ENCODE measurements around the gene SLC25A25. TPM values are rescaled to one million over a fixed set of nuclear protein-coding genes. Genes with fewer than 3 reads are reported as not detected.

SLC25A25 gene
- total RNA-seq, 1 experiment from 2014 or later: 10.7 TPM

DNA sequence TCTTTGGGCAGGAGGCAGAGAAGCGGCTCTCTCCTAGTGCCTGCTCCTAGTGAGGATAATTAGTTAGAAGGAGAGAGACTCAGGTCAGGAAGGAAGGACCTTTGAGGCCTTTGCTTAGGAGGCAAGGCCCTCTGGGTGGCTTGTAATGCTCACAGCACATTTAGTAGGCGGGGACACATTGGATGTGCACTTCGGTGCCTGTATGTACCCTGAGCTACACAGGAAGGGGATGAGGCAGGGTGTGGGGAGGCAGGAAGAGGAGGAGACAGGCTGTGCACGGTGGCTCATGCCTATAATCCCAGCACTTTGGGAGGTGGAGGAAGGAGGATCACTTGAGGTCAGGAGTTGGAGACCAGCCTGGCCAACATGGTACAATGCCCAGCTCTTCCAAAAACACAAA lies 74.0 kb downstream of the SLC25A25 start:
- intact Hi-C loops (cut with micrococcal nuclease; ENCODE audit: unreplicated experiment): no loop called here
- in situ Hi-C loops (cut with HindIII; ENCODE audit: low pct_unique_long_range_greater_than_20kb, low sequenced_read_pairs): no loop called here
- Histone ChIP-seq H3K4me3 (ENCODE audit: low read depth in 2 of 2, low read length in 2 of 2) (no peak overlapping the region), H3K27me3 (ENCODE audit: control insufficient read depth, insufficient read depth, low read length) (no peaks in the 10 kb centered on the region), H3K4me1 (ENCODE audit: control insufficient read depth, insufficient read depth, low read length) (no peaks in the 10 kb centered on the region), H3K36me3 (ENCODE audit: control insufficient read depth, insufficient read depth, low read length) (no peaks in the 10 kb centered on the region), H3K9me3 (ENCODE audit: control insufficient read depth, insufficient read depth, low read depth, low read length) (no peaks in the 10 kb centered on the region), H3K27ac (ENCODE audit: low read length) (no peak overlapping the region)
- ChIA-PET POLR2A (no interaction called here), CTCF (no interaction called here)
- TF ChIP-seq, protein P1, sequence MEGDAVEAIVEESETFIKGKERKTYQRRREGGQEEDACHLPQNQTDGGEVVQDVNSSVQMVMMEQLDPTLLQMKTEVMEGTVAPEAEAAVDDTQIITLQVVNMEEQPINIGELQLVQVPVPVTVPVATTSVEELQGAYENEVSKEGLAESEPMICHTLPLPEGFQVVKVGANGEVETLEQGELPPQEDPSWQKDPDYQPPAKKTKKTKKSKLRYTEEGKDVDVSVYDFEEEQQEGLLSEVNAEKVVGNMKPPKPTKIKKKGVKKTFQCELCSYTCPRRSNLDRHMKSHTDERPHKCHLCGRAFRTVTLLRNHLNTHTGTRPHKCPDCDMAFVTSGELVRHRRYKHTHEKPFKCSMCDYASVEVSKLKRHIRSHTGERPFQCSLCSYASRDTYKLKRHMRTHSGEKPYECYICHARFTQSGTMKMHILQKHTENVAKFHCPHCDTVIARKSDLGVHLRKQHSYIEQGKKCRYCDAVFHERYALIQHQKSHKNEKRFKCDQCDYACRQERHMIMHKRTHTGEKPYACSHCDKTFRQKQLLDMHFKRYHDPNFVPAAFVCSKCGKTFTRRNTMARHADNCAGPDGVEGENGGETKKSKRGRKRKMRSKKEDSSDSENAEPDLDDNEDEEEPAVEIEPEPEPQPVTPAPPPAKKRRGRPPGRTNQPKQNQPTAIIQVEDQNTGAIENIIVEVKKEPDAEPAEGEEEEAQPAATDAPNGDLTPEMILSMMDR (IDR thresholded peaks at IDR 0.05): no peak
- no peak for TF ChIP-seq TCF7L2 (IDR thresholded peaks at IDR 0.05; ENCODE audit: low read depth, low read length)
- no peak for TF ChIP-seq REST (IDR thresholded peaks at IDR 0.05; ENCODE audit: insufficient read depth in 1 of 2, low read depth in 2 of 2, low read length in 1 of 2)
- no peak for TF ChIP-seq POLR2AphosphoS5 (IDR thresholded peaks at IDR 0.05; ENCODE audit: low read depth, low read length)
- no peak for TF ChIP-seq SIN3A (IDR thresholded peaks at IDR 0.05; ENCODE audit: borderline replicate concordance, insufficient read depth, low read depth, low read length)
- no TSS peak for BruUV-seq (replicated peaks)
- no peak for DNase-seq (ENCODE audit: low read depth, low spot score)
- no peak for ATAC-seq

GRCh38 chr9:128142596-128142995 lies 74.6 kb downstream of the SLC25A25 start:
- Histone ChIP-seq H3K27me3 (ENCODE audit: control insufficient read depth, insufficient read depth, low read length) (no peaks in the 10 kb centered on the region), H3K4me3 (ENCODE audit: low read depth in 2 of 2, low read length in 2 of 2) (no peak overlapping the region), H3K27ac (ENCODE audit: low read length) (no peak overlapping the region), H3K36me3 (ENCODE audit: control insufficient read depth, insufficient read depth, low read length) (no peaks in the 10 kb centered on the region), H3K4me1 (ENCODE audit: control insufficient read depth, insufficient read depth, low read length) (no peaks in the 10 kb centered on the region), H3K9me3 (ENCODE audit: control insufficient read depth, insufficient read depth, low read depth, low read length) (no peaks in the 10 kb centered on the region)
- no TSS peak for BruUV-seq (replicated peaks)
- ATAC-seq (no peak), DNase-seq (ENCODE audit: low read depth, low spot score) (no peak)
- in situ Hi-C loops (cut with HindIII; ENCODE audit: low pct_unique_long_range_greater_than_20kb, low sequenced_read_pairs) (no loop called here), intact Hi-C loops (cut with micrococcal nuclease; ENCODE audit: unreplicated experiment) (no loop called here)
- ChIA-PET POLR2A (no interaction called here), CTCF (no interaction called here)
- TF ChIP-seq REST (IDR thresholded peaks at IDR 0.05; ENCODE audit: insufficient read depth in 1 of 2, low read depth in 2 of 2, low read length in 1 of 2) (no peak), POLR2AphosphoS5 (IDR thresholded peaks at IDR 0.05; ENCODE audit: low read depth, low read length) (no peak), SIN3A (IDR thresholded peaks at IDR 0.05; ENCODE audit: borderline replicate concordance, insufficient read depth, low read depth, low read length) (no peak), TCF7L2 (IDR thresholded peaks at IDR 0.05; ENCODE audit: low read depth, low read length) (no peak)
- TF ChIP-seq, protein P1 (IDR thresholded peaks at IDR 0.05): no peak
